CD4-positive, alpha-beta T cell (primary cell): ENCODE data around the gene PFN1. TPM values are rescaled to one million over a fixed set of nuclear protein-coding genes. Genes with fewer than 3 reads are reported as not detected.

Source experiments
- ATAC-seq: fragments of 200-7000 bp; cut with Tn5 transposase; one replicate; pipeline ENCODE4 v1.10.0; 2022; ENCODE audit warnings: mild to moderate bottlenecking; ENCODE audit not compliant: poor library complexity
- CTCF ChIA-PET: fragments of 350-600 bp; sonication (Branson Sonifier 250); formaldehyde crosslinking; loops from one replicate; lab custom pipeline; 2021; ENCODE audit warnings: antibody characterized with exemption, inconsistent platforms; lab: Charles Lee
- POLR2A ChIA-PET: fragments of 350-600 bp; sonication (Branson Sonifier 250); formaldehyde crosslinking; loops from one replicate; lab custom pipeline; 2021; ENCODE audit warnings: antibody characterized with exemption, inconsistent platforms; lab: Charles Lee
- DNase-seq, 14 experiments: peaks; one replicate each; pipeline ENCODE4 v3.0.0-alpha.2; 2013 to 2020; ENCODE audit warnings: mixed read lengths in 2 of 14
- H3K27ac ChIP-seq, 2 donors: one replicate each; pipeline versions ENCODE4 v1.5.1 to v1.7.0; 2013; ENCODE audit warnings: low read length in 2 of 2, low read depth in 1 of 2, mild to moderate bottlenecking in 1 of 2
- H3K27me3 ChIP-seq, 2 experiments: 1 replicate in 1 of 2; 2 replicates in 1 of 2; pipeline versions ENCODE4 v1.6.1 to v1.7.0; 2013; ENCODE audit warnings: low read length in 2 of 2, control low read depth in 1 of 2, mild to moderate bottlenecking in 1 of 2, moderate library complexity in 1 of 2; ENCODE audit not compliant: insufficient read depth in 2 of 2, control insufficient read depth in 1 of 2
- H3K36me3 ChIP-seq: one replicate; pipeline ENCODE4 v1.6.1; 2013; ENCODE audit warnings: low read length, control low read depth; ENCODE audit not compliant: insufficient read depth
- H3K4me1 ChIP-seq: one replicate; pipeline ENCODE4 v1.6.1; 2013; ENCODE audit warnings: low read length, control low read depth; ENCODE audit not compliant: insufficient read depth
- H3K4me3 ChIP-seq: one replicate; pipeline ENCODE4 v1.5.1; 2013; ENCODE audit warnings: mild to moderate bottlenecking, low read length, moderate library complexity
- H3K9me3 ChIP-seq, 2 experiments: 1 replicate in 1 of 2; 2 replicates in 1 of 2; pipeline versions ENCODE4 v1.6.1 to v1.7.0; 2013; ENCODE audit warnings: low read length in 2 of 2, mild to moderate bottlenecking in 2 of 2, control low read depth in 1 of 2, moderate library complexity in 1 of 2; ENCODE audit not compliant: control insufficient read depth in 1 of 2, insufficient read depth in 1 of 2
- H3K27ac Mint-ChIP-seq: one replicate; pipeline ENCODE4 v1.8.0; 2020; ENCODE audit warnings: mixed read lengths
- H3K27me3 Mint-ChIP-seq: one replicate; pipeline ENCODE4 v1.8.0; 2021; ENCODE audit warnings: mixed read lengths
- H3K36me3 Mint-ChIP-seq: one replicate; pipeline ENCODE4 v1.8.0; 2021; ENCODE audit warnings: low read depth, mixed read lengths
- H3K4me1 Mint-ChIP-seq: one replicate; pipeline ENCODE4 v1.8.0; 2021; ENCODE audit warnings: low read depth, mixed read lengths
- H3K4me3 Mint-ChIP-seq: one replicate; pipeline ENCODE4 v1.8.0; 2020; ENCODE audit warnings: mild to moderate bottlenecking, mixed read lengths
- H3K9me3 Mint-ChIP-seq: one replicate; pipeline ENCODE4 v1.8.0; 2020; ENCODE audit warnings: mixed read lengths
- intact Hi-C, 2 experiments: fragments of 100-400 bp; cut with DNase I in 1 of 2; cut with micrococcal nuclease in 1 of 2; formaldehyde crosslinking; loops; one replicate each; pipeline versions ENCODE4 v1.15.1 to v1.9.0; 2023 to 2025; cut with DNase I, micrococcal nuclease
- total RNA-seq, 174 experiments: library from RNA in 2 of 174; stranded (reverse) in 2 of 174; gene quantifications; one replicate each; pipeline ENCODE4 v1.2.3 and lab custom pipeline; 2021 to 2026
- TF ChIP-seq, protein P1 (sequence below): fragments of 200-600 bp; IDR thresholded peaks from one replicate; pipeline ENCODE4 v1.8.0; 2022; ENCODE audit warnings: antibody characterized with exemption, mild to moderate bottlenecking

The PFN1 gene
- total RNA-seq, 2 experiments from 2014 or later, result 349 to 362 TPM

- Histone ChIP-seq H3K4me1 (peaks cover 72% of the 10 kb centered on the region), H3K36me3 (peaks cover 51% of the 10 kb centered on the region), H3K27me3 (no peaks in the 10 kb centered on the region), H3K27ac (peak overlapping the region; percentile 61 to 98), H3K9me3 (peaks cover 0 to 3% of the 10 kb centered on the region in 2 experiments), H3K4me3 (peak overlapping the region; percentile 99)
- no peaks in the 10 kb centered on the region for H3K27me3 Mint-ChIP-seq
- TF ChIP-seq, protein P1, sequence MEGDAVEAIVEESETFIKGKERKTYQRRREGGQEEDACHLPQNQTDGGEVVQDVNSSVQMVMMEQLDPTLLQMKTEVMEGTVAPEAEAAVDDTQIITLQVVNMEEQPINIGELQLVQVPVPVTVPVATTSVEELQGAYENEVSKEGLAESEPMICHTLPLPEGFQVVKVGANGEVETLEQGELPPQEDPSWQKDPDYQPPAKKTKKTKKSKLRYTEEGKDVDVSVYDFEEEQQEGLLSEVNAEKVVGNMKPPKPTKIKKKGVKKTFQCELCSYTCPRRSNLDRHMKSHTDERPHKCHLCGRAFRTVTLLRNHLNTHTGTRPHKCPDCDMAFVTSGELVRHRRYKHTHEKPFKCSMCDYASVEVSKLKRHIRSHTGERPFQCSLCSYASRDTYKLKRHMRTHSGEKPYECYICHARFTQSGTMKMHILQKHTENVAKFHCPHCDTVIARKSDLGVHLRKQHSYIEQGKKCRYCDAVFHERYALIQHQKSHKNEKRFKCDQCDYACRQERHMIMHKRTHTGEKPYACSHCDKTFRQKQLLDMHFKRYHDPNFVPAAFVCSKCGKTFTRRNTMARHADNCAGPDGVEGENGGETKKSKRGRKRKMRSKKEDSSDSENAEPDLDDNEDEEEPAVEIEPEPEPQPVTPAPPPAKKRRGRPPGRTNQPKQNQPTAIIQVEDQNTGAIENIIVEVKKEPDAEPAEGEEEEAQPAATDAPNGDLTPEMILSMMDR, result no peak
- H3K27ac Mint-ChIP-seq, result peak overlapping the region; percentile 90
- peak; percentile 24 for ATAC-seq
- DNase-seq, result peak in 11 of 14 experiments; percentile 33 to 87 (median 51)
- CTCF ChIA-PET, result no interaction called here
- intact Hi-C loops, result loop anchor here in 1 of 2 experiments (5.0 kb wide), 2 partner anchors 42 to 43 kb away; partner anchors contain the start of genes CAMTA2 and CHRNE
- no peaks in the 10 kb centered on the region for H3K9me3 Mint-ChIP-seq
- H3K36me3 Mint-ChIP-seq, result peaks cover 83% of the 10 kb centered on the region
- POLR2A ChIA-PET, result interaction anchor here (1.0 to 13.9 kb wide), 7 partner anchors 23 to 98 kb away, joined by 3 to 350 read pairs (median 3); partner anchors contain the start of genes C17orf107, CHRNE and SPAG7
- peak overlapping the region; percentile 99 for H3K4me3 Mint-ChIP-seq
- H3K4me1 Mint-ChIP-seq, result peaks cover 74% of the 10 kb centered on the region
Measured at GRCh38 chr17:4944163-4944553, 4.2 kb downstream of the PFN1 start.

DNA sequence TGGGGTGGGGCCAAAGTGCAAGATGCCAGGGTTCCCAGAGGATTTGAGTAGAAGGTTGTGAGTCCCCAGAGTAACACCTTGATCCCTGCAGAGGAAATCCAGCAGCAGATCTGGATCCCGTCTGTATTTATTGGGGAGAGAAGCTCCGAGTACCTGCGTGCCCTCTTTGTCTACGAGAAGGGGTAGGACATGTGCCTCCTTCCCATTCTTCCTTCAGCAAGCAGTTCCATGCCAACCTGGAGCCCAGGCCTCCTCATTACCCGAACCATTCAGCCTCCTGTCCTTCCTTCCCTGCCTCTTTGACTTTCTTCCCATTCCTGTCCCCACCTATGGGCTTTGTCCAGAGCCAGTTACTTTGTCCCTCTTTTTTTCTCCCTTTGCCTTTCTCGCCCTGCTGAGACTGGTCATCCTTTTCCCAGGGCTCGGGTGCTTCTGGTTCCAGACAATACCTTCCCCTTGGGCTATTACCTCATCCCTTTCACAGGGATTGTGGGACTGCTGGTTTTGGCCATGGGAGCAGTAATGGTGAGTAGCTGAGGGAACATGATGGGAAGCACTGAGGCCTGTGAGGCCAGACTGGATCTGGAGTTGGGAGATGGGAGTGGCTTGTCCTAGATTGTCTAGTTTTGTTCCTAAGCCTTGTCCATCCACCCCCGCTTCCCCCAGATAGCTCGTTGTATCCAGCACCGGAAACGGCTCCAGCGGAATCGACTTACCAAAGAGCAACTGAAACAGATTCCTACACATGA, 5.4 kb downstream of the PFN1 start:
- ATAC-seq, result no peak
- Mint-ChIP-seq H3K4me1 (peaks cover 80% of the 10 kb centered on the region), H3K36me3 (peaks cover 82% of the 10 kb centered on the region), H3K27ac (peak overlapping the region; percentile 90), H3K27me3 (no peaks in the 10 kb centered on the region), H3K9me3 (no peaks in the 10 kb centered on the region), H3K4me3 (peak overlapping the region; percentile 99)
- Histone ChIP-seq H3K4me1 (peaks cover 82% of the 10 kb centered on the region), H3K4me3 (no peak overlapping the region), H3K27me3 (no peaks in the 10 kb centered on the region), H3K27ac (peak overlapping the region; percentile 59 to 98), H3K9me3 (peaks cover 0 to 3% of the 10 kb centered on the region in 2 experiments), H3K36me3 (peaks cover 58% of the 10 kb centered on the region)
- ChIA-PET POLR2A (interaction anchor here (0.6 to 13.9 kb wide), 5 partner anchors 25 to 1306 kb away, joined by 3 to 350 read pairs (median 3); partner anchors contain the start of genes C17orf107, CHRNE, CTNS and SPAG7), CTCF (no interaction called here)
- TF ChIP-seq, protein P1, result no peak
- intact Hi-C loops, result loop anchor here in 1 of 2 experiments (5.0 kb wide), 2 partner anchors 41 to 44 kb away; partner anchors contain the start of genes CAMTA2 and CHRNE
- DNase-seq, result no peak

DNA sequence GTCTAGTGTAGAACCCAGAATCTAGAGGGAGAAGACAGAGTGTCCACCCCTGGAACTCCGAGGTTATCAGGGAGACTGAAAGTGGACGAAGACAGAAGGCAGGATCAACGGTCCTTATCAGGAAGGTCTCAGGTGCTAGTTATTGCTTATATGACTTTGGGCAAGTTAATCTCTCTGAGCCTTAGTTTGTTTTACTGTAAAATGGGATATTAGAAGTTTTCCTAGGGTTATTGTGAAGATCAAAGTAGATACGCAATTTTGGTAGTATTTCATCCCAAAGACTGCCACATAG, 7.1 kb downstream of the PFN1 start:
- Histone ChIP-seq H3K27me3 (no peaks in the 10 kb centered on the region), H3K9me3 (peaks cover 0 to 3% of the 10 kb centered on the region in 2 experiments), H3K27ac (peak overlapping the region; percentile 89 to 91), H3K4me3 (peak overlapping the region; percentile 100), H3K36me3 (peaks cover 62% of the 10 kb centered on the region), H3K4me1 (peaks cover 79% of the 10 kb centered on the region)
- POLR2A ChIA-PET, result interaction anchor here (1.8 to 6.2 kb wide), 5 partner anchors 8 to 41 kb away, joined by 5 to 195 read pairs (median 31); partner anchors contain the start of genes C17orf107, ENO3, PFN1 and SPAG7
- intact Hi-C loops, result loop anchor here in 1 of 2 experiments (2.0 to 5.0 kb wide), 3 partner anchors 26 to 46 kb away; partner anchors contain the start of genes CAMTA2, CHRNE and SPAG7
- CTCF ChIA-PET, result no interaction called here
- Mint-ChIP-seq H3K9me3 (no peaks in the 10 kb centered on the region), H3K27ac (peak overlapping the region; percentile 90), H3K4me1 (peaks cover 72% of the 10 kb centered on the region), H3K27me3 (no peaks in the 10 kb centered on the region), H3K36me3 (peaks cover 68% of the 10 kb centered on the region), H3K4me3 (peak overlapping the region; percentile 99)
- ATAC-seq, result no peak
- TF ChIP-seq, protein P1, result no peak
- no peak for DNase-seq
